Prostate gland (tissue), 2 donors: ENCODE data around the gene VSIG10. TPM values are rescaled to one million over a fixed set of nuclear protein-coding genes. Genes with fewer than 3 reads are reported as not detected.

ENCODE experiments used
- DNase-seq: peaks from one replicate; pipeline ENCODE4 v3.0.0-alpha.2; 2019; ENCODE audit warnings: low spot score
- H3K27ac ChIP-seq, 2 donors: fragments of 200-600 bp; sonication (generic); 2 replicates each; pipeline ENCODE4 v1.5.1; 2017 to 2019
- H3K27me3 ChIP-seq: fragments of 200-600 bp; sonication (generic); replicated peaks from 2 replicates; pipeline ENCODE4 v1.5.1; 2019; ENCODE audit not compliant: insufficient read depth
- H3K36me3 ChIP-seq, 2 donors: fragments of 200-600 bp; sonication (generic); 1 replicate in 1 of 2; 2 replicates in 1 of 2; pipeline versions ENCODE4 v1.5.1 to v1.8.1; 2017 to 2019
- H3K4me1 ChIP-seq: fragments of 200-600 bp; sonication (generic); replicated peaks from 2 replicates; pipeline ENCODE4 v1.5.1; 2019
- H3K4me3 ChIP-seq, 2 donors: fragments of 200-600 bp; sonication (generic); 2 replicates each; pipeline ENCODE4 v1.5.1; 2017 to 2019
- H3K9me3 ChIP-seq: fragments of 200-600 bp; sonication (generic); 2 replicates; pipeline ENCODE4 v1.5.1; 2017
- POLR2A ChIP-seq: fragments of 450-650 bp; IDR thresholded peaks from one replicate; pipeline ENCODE4 v1.6.1; 2016; ENCODE audit warnings: antibody characterized with exemption, mild to moderate bottlenecking
- POLR2AphosphoS5 ChIP-seq: sonication (generic); formaldehyde crosslinking; IDR thresholded peaks from one replicate; pipeline ENCODE4 v1.6.1; 2017; ENCODE audit warnings: antibody characterized with exemption
- WGBS: methylation state at CpG from one replicate; pipeline ENCODE4 v1.1.5; 2018; 5-methylcytosine and 5-hydroxymethylcytosine counted together
- intact Hi-C: fragments of 100-400 bp; cut with DNase I; formaldehyde crosslinking; loops from one replicate; pipeline ENCODE4 v1.14.2; 2022
- total RNA-seq, 2 donors: library from RNA; depleted of rRNA; stranded (reverse); fragments of >200 nt; gene quantifications; one replicate each; pipeline ENCODE4 v1.1.0, GENCODE V29; 2016
- TF ChIP-seq, protein P1 (sequence below), 4 experiments: fragments of 200-600 bp in 2 of 4; fragments of 450-650 bp in 2 of 4; sonication (generic) in 2 of 4; IDR thresholded peaks; 1 replicate in 3 of 4; 2 replicates in 1 of 4; pipeline ENCODE4 v1.5.1; 2016 to 2019; ENCODE audit warnings: antibody characterized with exemption in 4 of 4, mild to moderate bottlenecking in 2 of 4, moderate library complexity in 2 of 4

Gene VSIG10, protein sequence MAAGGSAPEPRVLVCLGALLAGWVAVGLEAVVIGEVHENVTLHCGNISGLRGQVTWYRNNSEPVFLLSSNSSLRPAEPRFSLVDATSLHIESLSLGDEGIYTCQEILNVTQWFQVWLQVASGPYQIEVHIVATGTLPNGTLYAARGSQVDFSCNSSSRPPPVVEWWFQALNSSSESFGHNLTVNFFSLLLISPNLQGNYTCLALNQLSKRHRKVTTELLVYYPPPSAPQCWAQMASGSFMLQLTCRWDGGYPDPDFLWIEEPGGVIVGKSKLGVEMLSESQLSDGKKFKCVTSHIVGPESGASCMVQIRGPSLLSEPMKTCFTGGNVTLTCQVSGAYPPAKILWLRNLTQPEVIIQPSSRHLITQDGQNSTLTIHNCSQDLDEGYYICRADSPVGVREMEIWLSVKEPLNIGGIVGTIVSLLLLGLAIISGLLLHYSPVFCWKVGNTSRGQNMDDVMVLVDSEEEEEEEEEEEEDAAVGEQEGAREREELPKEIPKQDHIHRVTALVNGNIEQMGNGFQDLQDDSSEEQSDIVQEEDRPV
- 10 to 100 TPM; 39.8 to 49.5 TPM for total RNA-seq

DNA sequence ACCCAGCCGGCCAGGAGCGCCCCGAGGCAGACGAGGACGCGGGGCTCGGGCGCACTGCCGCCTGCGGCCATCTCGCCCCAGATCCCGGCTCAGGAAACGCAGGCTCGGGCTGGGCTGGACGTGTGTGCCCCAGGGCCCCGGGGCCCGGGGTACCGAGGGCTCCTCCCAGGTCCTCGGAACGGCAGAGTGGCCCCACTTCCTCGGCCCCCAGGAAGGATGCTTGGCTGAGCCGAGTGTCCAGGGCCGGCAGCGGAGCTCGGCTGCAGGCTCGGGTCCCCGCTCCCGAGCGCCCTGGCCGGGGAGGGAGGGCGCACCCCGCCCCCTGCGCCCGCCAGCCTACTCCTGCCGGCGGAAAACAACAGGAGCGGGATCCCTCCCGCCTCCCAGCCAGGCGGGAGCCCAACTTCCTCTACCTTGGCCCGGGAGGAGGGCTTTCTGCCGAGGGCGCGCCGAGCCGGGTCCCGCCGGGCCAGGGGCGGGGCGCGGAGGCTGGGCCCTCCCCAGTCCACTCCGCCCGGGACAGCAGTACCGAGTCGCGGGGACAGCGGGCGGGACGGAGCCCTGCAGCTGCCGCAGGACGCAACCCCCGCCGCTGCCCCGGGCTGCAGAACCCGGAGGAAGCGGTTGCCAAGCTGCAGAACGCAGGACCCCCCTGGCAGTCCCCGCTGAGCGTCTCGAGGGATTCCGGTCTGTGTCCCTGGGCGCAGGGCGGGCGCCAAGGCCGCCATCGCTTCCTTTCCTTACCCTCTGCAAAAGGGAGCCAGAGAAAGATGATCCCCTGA lies at the start of gene VSIG10:
Gene VSIG10, minus strand, starts transcription at position 411 of the 782 bp plus-strand sequence. Its CDS starts 340 bp downstream, at position 71.
- TF ChIP-seq, protein P1, sequence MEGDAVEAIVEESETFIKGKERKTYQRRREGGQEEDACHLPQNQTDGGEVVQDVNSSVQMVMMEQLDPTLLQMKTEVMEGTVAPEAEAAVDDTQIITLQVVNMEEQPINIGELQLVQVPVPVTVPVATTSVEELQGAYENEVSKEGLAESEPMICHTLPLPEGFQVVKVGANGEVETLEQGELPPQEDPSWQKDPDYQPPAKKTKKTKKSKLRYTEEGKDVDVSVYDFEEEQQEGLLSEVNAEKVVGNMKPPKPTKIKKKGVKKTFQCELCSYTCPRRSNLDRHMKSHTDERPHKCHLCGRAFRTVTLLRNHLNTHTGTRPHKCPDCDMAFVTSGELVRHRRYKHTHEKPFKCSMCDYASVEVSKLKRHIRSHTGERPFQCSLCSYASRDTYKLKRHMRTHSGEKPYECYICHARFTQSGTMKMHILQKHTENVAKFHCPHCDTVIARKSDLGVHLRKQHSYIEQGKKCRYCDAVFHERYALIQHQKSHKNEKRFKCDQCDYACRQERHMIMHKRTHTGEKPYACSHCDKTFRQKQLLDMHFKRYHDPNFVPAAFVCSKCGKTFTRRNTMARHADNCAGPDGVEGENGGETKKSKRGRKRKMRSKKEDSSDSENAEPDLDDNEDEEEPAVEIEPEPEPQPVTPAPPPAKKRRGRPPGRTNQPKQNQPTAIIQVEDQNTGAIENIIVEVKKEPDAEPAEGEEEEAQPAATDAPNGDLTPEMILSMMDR (IDR thresholded peaks at IDR 0.05): peak in 1 of 4 experiments; percentile 8
- TF ChIP-seq POLR2AphosphoS5 (peak; percentile 60), POLR2A (peak; percentile 81)
- DNase-seq: peak; percentile 70
- intact Hi-C loops: loop anchor here (5.0 kb wide), 1 partner anchor 41 kb away; the partner anchor contains the start of gene WSB2
- peak within 1 kb of the TSS; percentile 66 to 81 for H3K4me3 ChIP-seq
- H3K4me1 ChIP-seq: no peaks in the 10 kb centered on the region
- H3K27ac ChIP-seq: peak within 1 kb of the TSS; percentile 83 to 89
- no peaks in the 10 kb centered on the region for H3K27me3 ChIP-seq
- no peaks in the 10 kb centered on the region for H3K36me3 ChIP-seq
- WGBS: 0% methylated on average over 47 of the region's 75 CpGs
- no peaks in the 10 kb centered on the region for H3K9me3 ChIP-seq

DNA sequence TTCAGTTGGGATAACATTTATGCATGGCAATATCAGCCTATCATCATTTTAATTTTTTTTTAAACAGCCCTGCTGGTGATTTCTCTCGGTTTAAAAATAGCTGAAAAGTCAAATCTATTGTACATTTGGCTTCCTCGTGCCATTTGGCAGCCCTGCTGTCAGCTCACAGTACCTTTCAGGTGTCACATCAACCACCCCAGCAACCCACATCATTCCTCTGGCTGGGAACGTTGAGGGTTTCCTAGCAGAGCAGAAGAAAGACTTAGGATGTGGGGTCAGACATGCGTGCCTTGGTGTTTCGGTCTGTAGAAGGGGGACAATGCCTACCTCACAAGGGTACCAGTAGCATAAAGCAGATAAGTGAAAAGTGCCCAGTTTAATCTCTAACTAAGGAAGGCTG lies 47.9 kb upstream of the VSIG10 start:
- Histone ChIP-seq H3K36me3 (no peaks in the 10 kb centered on the region), H3K27ac (no peak overlapping the region), H3K9me3 (no peaks in the 10 kb centered on the region), H3K4me3 (no peak overlapping the region), H3K4me1 (no peaks in the 10 kb centered on the region), H3K27me3 (no peaks in the 10 kb centered on the region)
- no peak for DNase-seq
- intact Hi-C loops: no loop called here
- 83% methylated on average over 5 of the region's 5 CpGs for WGBS
- TF ChIP-seq POLR2A (no peak), POLR2AphosphoS5 (no peak)
- TF ChIP-seq, protein P1 (IDR thresholded peaks at IDR 0.05): no peak

DNA sequence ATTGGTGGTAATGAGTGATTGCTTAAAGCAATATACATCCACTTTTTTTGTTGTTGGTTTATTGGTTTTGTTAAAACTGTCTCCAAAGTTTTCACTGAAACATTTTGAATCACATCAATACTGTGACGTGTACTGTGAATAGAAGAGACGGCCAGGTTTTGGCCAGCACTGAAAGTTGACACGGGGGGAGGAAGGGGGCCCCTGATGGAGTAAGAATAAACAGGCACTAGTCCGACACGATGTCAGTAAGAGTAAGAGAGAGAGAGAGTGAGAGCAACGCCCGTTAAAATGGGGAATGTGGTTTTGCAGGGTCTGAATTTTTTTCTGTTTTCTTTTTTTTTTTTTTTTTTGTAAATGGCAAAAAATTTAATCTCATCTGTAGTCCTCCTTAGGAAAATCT lies 46.8 kb upstream of the VSIG10 start:
- no peaks in the 10 kb centered on the region for H3K36me3 ChIP-seq
- TF ChIP-seq, protein P1 (IDR thresholded peaks at IDR 0.05): no peak
- no peak for TF ChIP-seq POLR2A
- no peak for TF ChIP-seq POLR2AphosphoS5

DNA sequence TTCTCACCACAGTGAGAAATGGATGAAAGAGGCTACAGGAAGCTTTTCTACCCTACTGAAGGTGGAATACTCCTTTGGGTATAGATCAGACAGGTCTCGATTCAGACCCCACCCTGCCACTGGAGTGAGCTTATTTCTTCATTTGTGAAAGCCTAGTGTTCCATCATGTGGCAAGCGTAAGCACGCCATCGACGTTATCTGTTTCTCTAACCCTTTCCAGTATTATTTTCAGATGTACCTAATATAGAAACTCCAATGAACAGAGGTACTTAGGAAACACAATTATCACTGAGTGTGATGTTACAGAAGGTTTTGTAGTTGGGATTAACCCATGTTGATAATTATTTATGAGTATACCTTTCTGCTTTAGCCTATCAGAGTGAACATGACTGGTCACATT lies 44.5 kb upstream of the VSIG10 start:
- Histone ChIP-seq H3K9me3 (no peaks in the 10 kb centered on the region), H3K4me3 (no peak overlapping the region), H3K4me1 (no peaks in the 10 kb centered on the region), H3K27me3 (no peaks in the 10 kb centered on the region), H3K27ac (no peak overlapping the region), H3K36me3 (no peaks in the 10 kb centered on the region)
- DNase-seq: no peak
- 95% methylated on average over 5 of the region's 5 CpGs for WGBS
- TF ChIP-seq, protein P1 (IDR thresholded peaks at IDR 0.05): no peak
- TF ChIP-seq POLR2AphosphoS5 (no peak), POLR2A (no peak)
- intact Hi-C loops: no loop called here

More for the DNA sequence above, 46.8 kb upstream of the VSIG10 start:
- Histone ChIP-seq H3K4me1 (no peaks in the 10 kb centered on the region), H3K4me3 (no peak overlapping the region), H3K27ac (no peak overlapping the region), H3K9me3 (no peaks in the 10 kb centered on the region), H3K27me3 (no peaks in the 10 kb centered on the region)
- 21% methylated on average over 7 of the region's 7 CpGs for whole genome bisulfite sequencing
- intact Hi-C loops: no loop called here
- no peak for DNase-seq
